Sigmoid colon (tissue), 7 donors: ENCODE measurements around the gene RNASET2. TPM values are rescaled to one million over a fixed set of nuclear protein-coding genes. Genes with fewer than 3 reads are reported as not detected.

Experiments
- DNase-seq: peaks from one replicate; pipeline ENCODE4 v3.0.0-alpha.2; 2019
- H3K27ac ChIP-seq, 4 donors: fragments of 200-600 bp; sonication (generic); one replicate each; pipeline ENCODE4 v1.5.1; 2016 to 2019; ENCODE audit warnings: mild to moderate bottlenecking in 1 of 4
- H3K27me3 ChIP-seq, 3 donors: fragments of 200-600 bp; sonication (generic); one replicate each; pipeline ENCODE4 v1.5.1; 2019; ENCODE audit warnings: mild to moderate bottlenecking in 1 of 3
- H3K36me3 ChIP-seq, 4 donors: fragments of 200-600 bp; sonication (generic); one replicate each; pipeline ENCODE4 v1.5.1; 2016 to 2019
- H3K4me1 ChIP-seq, 4 donors: fragments of 200-600 bp; sonication (generic); one replicate each; pipeline ENCODE4 v1.5.1; 2017 to 2019
- H3K4me3 ChIP-seq, 4 donors: fragments of 200-600 bp; sonication (generic); one replicate each; pipeline ENCODE4 v1.5.1; 2017 to 2019; ENCODE audit warnings: mild to moderate bottlenecking in 2 of 4, moderate library complexity in 1 of 4
- H3K9me3 ChIP-seq, 4 donors: fragments of 200-600 bp in 3 of 4; sonication (generic) in 3 of 4; one replicate each; pipeline versions ENCODE4 v1.5.1 to v1.6.1; 2013 to 2019
- CTCF ChIP-seq, 4 experiments: fragments of 450-650 bp in 3 of 4; fragments of 200-600 bp in 1 of 4; IDR thresholded peaks; one replicate each; pipeline ENCODE4 v1.5.1; 2016 to 2019; ENCODE audit warnings: antibody characterized with exemption in 4 of 4, mild to moderate bottlenecking in 3 of 4, moderate library complexity in 2 of 4
- EP300 ChIP-seq, 4 donors: sonication (generic); formaldehyde crosslinking; IDR thresholded peaks; one replicate each; pipeline ENCODE4 v1.6.1; 2017; ENCODE audit warnings: antibody characterized with exemption in 4 of 4
- POLR2A ChIP-seq, 2 donors: fragments of 450-650 bp; IDR thresholded peaks; one replicate each; pipeline ENCODE4 v1.6.1; 2016; ENCODE audit warnings: antibody characterized with exemption in 2 of 2, mild to moderate bottlenecking in 2 of 2, moderate library complexity in 2 of 2
- POLR2AphosphoS5 ChIP-seq, 4 donors: sonication (generic); formaldehyde crosslinking; IDR thresholded peaks; one replicate each; pipeline ENCODE4 v1.6.1; 2017; ENCODE audit warnings: antibody characterized with exemption in 4 of 4
- WGBS, 2 donors: extraction: QIAGEN DNeasy Blood & Tissue Kit; methylation state at CpG; one replicate each; pipeline ENCODE4 v1.1.7; 2013; 5-methylcytosine and 5-hydroxymethylcytosine counted together
- intact Hi-C: fragments of 100-400 bp; cut with DNase I; formaldehyde crosslinking; loops from one replicate; pipeline ENCODE4 v1.15.1; 2023
- polyA plus RNA-seq, 3 donors: library from polyadenylated mRNA; stranded (reverse); fragments of 200-250 nt; gene quantifications; one replicate each; pipeline ENCODE4 v1.2.3, GENCODE V29; 2013
- total RNA-seq, 4 donors: library from RNA; depleted of rRNA; stranded (reverse); fragments of >200 nt; gene quantifications; one replicate each; pipeline ENCODE4 v1.1.0, GENCODE V29; 2016
- donor health status: healthy with polysubstance abuse.
- donor health status: Bipolar disorder and iron deficiency.
- donor health status: healthy.

Gene RNASET2
- total and polyA plus RNA-seq, 7 donors, result 35.4 to 83.9 (median 43.9) TPM

- Histone ChIP-seq H3K27me3 (no peaks in the 10 kb centered on the region), H3K36me3 (peaks cover 0 to 36% (median 6%) of the 10 kb centered on the region in 4 donors), H3K27ac (no peak overlapping the region), H3K4me1 (no peaks in the 10 kb centered on the region), H3K4me3 (no peak overlapping the region), H3K9me3 (no peaks in the 10 kb centered on the region)
- TF ChIP-seq CTCF (IDR thresholded peaks at IDR 0.05) (no peak), POLR2A (IDR thresholded peaks at IDR 0.05) (no peak), EP300 (IDR thresholded peaks at IDR 0.05) (no peak), POLR2AphosphoS5 (IDR thresholded peaks at IDR 0.05) (no peak)
- intact Hi-C loops, result no loop called here
- 84 to 92% methylated on average over 7 of the region's 7 CpGs for WGBS, 2 donors
- no peak for DNase-seq
Observed at GRCh38 chr6:166939894-166940293, 16.5 kb downstream of the RNASET2 start.

DNA sequence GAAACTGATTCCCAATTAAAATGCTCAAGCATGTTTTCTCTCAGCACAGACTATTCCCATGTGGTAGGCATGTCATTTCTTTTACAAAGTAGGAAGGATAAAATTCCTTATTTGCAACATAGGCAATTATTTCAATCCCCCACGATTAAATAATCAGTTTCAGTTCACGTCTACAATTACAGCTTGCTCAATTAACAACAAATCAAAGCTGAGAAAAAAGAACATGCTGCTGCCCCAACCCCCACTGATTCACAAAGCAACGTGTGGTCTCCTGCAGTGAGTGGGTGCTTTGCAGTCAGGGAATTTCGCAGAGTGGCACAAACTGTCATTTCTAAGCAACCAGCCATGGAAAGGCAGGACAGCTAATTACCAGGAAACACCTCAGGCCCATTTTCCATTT is 17.0 kb downstream of the RNASET2 start:
- no peaks in the 10 kb centered on the region for H3K9me3 ChIP-seq
- H3K4me3 ChIP-seq, result no peak overlapping the region
- 83 to 90% methylated on average over 4 of the region's 4 CpGs for WGBS, 2 donors
- peaks cover 0 to 42% (median 6%) of the 10 kb centered on the region in 4 donors for H3K36me3 ChIP-seq
- no peaks in the 10 kb centered on the region for H3K27me3 ChIP-seq
- TF ChIP-seq POLR2AphosphoS5 (IDR thresholded peaks at IDR 0.05) (no peak), EP300 (IDR thresholded peaks at IDR 0.05) (no peak), POLR2A (IDR thresholded peaks at IDR 0.05) (no peak), CTCF (IDR thresholded peaks at IDR 0.05) (no peak)
- H3K4me1 ChIP-seq, result no peaks in the 10 kb centered on the region
- no peak for DNase-seq
- H3K27ac ChIP-seq, result no peak overlapping the region
- intact Hi-C loops, result no loop called here

DNA sequence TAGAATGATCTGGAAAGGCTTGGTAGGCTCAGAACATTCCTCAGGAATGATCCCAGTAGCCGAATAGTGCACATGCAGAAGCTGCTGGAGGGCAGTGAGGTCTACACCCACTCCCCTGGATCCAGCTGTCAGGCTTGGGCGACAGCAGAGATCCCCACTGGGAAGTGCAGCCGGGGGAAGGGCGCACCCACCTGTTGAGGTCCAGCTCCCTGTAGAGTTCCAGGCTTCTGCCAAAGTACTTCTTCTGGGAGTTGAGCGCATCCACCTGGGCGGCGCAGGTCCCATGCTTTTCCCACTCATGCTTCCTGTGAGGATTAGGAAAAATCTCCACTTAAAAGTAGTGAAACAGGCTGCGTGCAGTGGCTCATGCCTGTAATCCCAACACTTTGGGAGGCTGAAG is 17.6 kb downstream of the RNASET2 start:
- intact Hi-C loops, result no loop called here
- Histone ChIP-seq H3K27ac (no peak overlapping the region), H3K36me3 (peaks cover 0 to 48% (median 8%) of the 10 kb centered on the region in 4 donors), H3K9me3 (no peaks in the 10 kb centered on the region), H3K27me3 (no peaks in the 10 kb centered on the region), H3K4me1 (no peaks in the 10 kb centered on the region), H3K4me3 (no peak overlapping the region)
- no peak for DNase-seq
- no peak for TF ChIP-seq EP300 (IDR thresholded peaks at IDR 0.05)
- TF ChIP-seq POLR2A (IDR thresholded peaks at IDR 0.05), result no peak
- no peak for TF ChIP-seq CTCF (IDR thresholded peaks at IDR 0.05)
- TF ChIP-seq POLR2AphosphoS5 (IDR thresholded peaks at IDR 0.05), result no peak
- 97% methylated on average over 8 of the region's 8 CpGs for WGBS, 2 donors

DNA sequence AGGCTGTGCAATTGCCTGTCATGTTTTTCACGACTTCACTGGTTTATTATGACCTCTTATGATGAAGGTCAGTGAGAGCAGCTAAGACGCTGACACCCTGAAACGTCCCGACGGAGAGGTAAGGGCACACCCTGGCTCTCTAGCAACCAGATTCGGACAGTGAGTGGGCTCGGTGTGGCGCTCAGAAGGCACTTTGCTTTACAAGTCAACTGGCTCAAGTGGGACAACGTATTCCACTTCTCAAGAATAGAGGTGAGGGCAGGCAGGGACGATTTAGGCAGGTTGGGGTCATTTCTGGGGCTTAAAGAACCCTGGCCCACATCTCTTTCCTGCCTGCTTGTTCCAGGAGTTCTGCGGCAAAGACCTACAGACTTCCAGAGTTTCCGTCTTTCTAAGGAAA is 18.2 kb downstream of the RNASET2 start:
- Histone ChIP-seq H3K27ac (no peak overlapping the region), H3K4me3 (no peak overlapping the region), H3K27me3 (no peaks in the 10 kb centered on the region), H3K9me3 (no peaks in the 10 kb centered on the region), H3K36me3 (peaks cover 0 to 43% (median 9%) of the 10 kb centered on the region in 4 donors), H3K4me1 (no peaks in the 10 kb centered on the region)
- intact Hi-C loops, result no loop called here
- 93% methylated on average over 12 of the region's 12 CpGs for WGBS, 2 donors
- TF ChIP-seq POLR2AphosphoS5 (IDR thresholded peaks at IDR 0.05) (no peak), POLR2A (IDR thresholded peaks at IDR 0.05) (no peak), CTCF (IDR thresholded peaks at IDR 0.05) (no peak), EP300 (IDR thresholded peaks at IDR 0.05) (no peak)
- no peak for DNase-seq

DNA sequence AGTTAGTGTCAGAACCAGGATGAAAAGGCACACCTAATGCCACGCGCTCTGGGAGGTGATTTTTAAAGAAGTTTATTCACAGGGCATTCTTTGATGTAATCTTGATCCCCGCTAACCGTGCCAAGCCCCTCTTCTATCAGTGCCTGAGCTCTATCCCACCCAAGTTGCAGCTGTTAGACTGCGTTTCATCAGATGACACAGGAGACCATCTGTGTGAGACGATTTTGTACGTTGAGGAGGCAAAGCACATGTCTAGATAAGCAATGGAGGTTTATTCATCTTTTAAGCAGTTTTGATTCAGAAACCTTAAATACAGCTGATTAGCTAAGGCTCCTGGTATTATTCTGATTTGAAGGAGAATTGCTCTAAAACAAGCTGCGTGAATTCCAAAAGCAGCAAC is 18.6 kb downstream of the RNASET2 start:
- WGBS, 2 donors, result 95% methylated on average over 8 of the region's 8 CpGs
- no peaks in the 10 kb centered on the region for H3K4me1 ChIP-seq
- DNase-seq, result no peak
- no peak overlapping the region for H3K4me3 ChIP-seq
- no peaks in the 10 kb centered on the region for H3K27me3 ChIP-seq
- H3K9me3 ChIP-seq, result no peaks in the 10 kb centered on the region
- peaks cover 0 to 41% (median 9%) of the 10 kb centered on the region in 4 donors for H3K36me3 ChIP-seq
- TF ChIP-seq POLR2A (IDR thresholded peaks at IDR 0.05) (no peak), POLR2AphosphoS5 (IDR thresholded peaks at IDR 0.05) (no peak), EP300 (IDR thresholded peaks at IDR 0.05) (no peak), CTCF (IDR thresholded peaks at IDR 0.05) (no peak)
- intact Hi-C loops, result no loop called here
- H3K27ac ChIP-seq, result no peak overlapping the region
